ENCODE measurements around the gene STOML1.

DNA sequence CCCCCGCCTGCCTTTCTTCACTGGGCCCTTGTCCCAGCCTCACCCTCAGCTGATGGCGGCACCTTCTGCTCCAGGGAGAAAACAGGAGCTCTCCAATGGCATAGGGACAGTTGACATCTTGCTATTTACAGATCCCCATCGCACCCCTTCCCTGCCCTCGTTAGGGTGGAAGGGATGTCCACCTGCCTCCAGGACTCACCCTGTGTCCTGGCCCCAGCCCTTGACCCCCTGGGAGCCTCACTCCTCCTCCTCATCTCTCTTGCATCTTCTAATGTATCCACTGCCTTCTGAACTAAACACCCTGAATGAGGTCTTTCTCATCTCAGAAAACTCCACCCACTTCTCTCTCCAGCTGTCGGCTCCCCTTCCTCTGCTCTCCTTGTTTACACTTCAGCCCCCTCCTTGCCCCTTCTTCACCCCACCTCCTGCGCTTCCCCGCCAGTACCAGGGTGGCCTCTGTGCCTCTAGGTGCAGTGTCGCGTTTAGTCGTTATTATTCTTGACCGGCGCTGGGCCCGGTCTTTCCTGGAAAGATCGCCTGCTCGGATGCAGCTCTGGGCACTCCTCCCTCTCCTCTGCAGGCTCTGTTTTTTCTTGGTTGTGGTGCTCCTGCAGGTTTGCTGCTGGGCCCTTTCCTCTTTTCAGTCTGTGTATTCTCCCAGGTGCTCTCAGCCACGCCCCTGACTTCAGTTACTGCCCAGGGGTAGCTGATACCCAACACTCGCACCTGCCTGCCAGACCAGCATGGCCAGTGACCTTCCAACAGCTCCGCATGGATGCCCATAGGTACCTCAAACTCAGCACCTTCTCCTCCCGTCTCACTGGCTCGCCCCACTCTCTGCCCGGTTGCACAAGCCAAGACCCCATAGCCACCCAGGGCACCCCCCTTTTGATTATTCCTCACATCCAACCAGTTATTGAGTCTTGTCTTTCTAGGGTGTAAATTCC is 45.3 kb upstream of the STOML1 start:
- TF ChIP-seq EP300 (IDR thresholded peaks at IDR 0.05) (no peak), POLR2A (IDR thresholded peaks at IDR 0.05) (no peak)
- TF ChIP-seq, protein P1, sequence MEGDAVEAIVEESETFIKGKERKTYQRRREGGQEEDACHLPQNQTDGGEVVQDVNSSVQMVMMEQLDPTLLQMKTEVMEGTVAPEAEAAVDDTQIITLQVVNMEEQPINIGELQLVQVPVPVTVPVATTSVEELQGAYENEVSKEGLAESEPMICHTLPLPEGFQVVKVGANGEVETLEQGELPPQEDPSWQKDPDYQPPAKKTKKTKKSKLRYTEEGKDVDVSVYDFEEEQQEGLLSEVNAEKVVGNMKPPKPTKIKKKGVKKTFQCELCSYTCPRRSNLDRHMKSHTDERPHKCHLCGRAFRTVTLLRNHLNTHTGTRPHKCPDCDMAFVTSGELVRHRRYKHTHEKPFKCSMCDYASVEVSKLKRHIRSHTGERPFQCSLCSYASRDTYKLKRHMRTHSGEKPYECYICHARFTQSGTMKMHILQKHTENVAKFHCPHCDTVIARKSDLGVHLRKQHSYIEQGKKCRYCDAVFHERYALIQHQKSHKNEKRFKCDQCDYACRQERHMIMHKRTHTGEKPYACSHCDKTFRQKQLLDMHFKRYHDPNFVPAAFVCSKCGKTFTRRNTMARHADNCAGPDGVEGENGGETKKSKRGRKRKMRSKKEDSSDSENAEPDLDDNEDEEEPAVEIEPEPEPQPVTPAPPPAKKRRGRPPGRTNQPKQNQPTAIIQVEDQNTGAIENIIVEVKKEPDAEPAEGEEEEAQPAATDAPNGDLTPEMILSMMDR (IDR thresholded peaks at IDR 0.05), result no peak
